Measurements from ENCODE around the gene PSMD6.

- no peak for TF ChIP-seq CTCF (conservative IDR thresholded peaks at IDR 0.05 in 1 of 2, IDR thresholded peaks at IDR 0.05 in 1 of 2; ENCODE audit: low read depth in 1 of 2, low read length in 2 of 2)
- no peak for TF ChIP-seq EZH2 (IDR thresholded peaks at IDR 0.05; ENCODE audit: low read length, missing control alignments)
These were observed 36.3 kb upstream of the PSMD6 start for GRCh38 chr3:64059484-64060175.
